ENCODE results near the gene TRAF2. TPM values are rescaled to one million over a fixed set of nuclear protein-coding genes. Genes with fewer than 3 reads are reported as not detected.

Gene TRAF2
- total RNA-seq, 1 experiment from 2014 or later, result 36.4 TPM

DNA sequence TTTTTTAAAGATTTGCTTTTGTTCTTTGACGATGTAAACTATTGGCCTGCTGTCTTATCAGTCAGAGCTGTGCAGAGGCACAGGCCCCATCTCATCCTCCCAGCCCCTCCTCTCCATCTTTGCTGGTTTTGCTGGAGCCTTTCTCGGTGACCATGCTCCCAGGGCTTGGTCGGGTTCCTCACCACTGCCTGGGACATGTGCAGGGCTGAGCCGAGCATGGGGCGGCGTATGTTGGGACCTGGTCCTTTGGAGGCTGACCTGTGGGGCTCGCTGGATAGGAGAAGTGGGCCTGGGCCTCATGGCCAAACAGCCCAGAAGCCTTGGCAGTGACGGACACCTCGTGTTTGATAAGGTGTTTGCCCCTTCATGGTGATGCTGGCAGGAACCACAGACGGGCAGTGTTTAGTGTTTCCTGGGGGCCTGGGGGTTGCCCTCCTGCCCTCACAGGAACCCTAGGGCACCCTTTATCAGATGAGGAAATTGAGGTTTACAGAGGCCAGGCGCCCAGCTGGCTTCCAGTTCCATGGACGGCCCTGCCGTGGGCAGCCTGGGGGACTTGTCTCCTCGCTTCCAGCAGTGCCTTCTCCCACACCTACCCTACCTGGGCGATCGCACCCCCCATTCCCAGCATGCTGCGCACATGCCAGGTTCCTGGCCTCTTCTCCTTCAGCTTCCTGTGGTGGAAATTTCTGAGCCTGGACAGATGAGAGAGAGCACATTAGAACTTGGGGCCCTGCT is 27.6 kb downstream of the TRAF2 start:
- no peak for DNase-seq (ENCODE audit: low spot score)

DNA sequence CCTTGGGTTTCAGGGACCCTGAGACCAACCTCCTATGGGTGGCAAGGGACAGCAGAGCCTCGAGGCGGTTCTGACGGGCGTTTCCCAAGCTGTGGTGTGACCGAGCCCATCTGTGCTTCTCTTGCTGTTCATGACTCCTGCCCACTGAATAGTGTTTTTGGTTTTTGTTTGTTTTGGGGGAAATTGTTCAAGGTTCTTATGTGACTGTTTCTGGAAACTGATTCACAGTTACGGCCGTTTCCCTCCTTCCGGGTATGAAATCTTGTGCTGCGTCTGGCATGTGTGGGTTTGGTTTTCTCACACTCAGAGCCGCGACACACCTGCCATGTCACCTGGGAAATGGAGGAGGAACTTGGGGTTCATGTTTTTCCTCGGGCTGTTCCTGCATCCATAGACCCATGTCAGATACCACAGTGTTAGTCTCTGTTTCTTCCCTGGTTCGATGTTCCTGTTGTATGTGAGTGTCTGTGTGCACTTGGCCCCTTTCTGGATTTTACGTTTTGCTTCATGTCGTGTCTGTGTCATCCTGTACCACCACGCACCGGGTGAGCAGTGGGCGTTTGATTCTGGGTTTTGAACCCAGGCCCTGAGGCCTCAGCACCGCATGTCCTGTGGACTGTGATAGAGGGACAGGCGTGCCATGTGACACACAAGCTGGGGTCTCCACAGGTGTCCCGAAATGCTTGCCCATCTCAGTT is 29.5 kb downstream of the TRAF2 start:
- no peak for DNase-seq (ENCODE audit: low spot score)

DNA sequence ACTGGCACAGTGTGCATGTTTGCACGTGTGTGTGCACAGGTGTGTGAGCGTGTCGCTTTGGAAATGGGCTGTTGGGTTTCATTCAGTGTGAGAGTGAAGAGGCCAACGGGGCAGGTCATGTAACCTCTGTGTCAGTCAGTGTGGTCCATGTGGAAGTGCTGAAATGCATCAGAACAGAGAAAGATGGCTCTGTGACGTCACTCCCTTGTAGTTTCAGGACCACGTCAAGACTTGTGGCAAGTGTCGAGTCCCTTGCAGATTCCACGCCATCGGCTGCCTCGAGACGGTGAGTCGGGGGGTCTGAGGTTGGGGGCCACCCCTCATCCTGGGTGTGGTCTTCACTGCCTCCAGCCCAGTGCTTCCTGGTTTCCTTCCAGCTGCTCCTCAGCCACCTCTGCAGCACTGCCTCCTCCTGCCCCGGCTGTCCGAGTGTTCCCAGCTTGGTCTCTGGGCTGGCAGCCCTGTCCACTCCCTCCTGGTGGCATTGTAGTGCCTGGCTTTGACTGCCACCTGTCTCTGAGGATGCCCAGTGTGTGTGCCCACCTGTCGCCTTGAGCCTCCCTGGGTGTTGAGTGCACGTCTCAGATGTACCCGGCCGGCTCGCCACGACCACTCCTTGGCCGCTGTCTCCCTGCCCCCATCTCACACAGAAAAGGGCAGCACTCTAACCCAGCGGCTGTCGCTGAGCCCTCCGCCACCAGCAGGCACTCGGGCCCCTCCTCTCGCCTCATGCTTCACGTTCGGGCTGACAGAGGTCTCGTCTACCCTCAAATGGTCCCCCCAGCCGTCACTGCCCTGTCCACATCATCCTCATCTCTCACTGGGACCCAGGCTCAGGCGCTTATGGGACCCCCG is 30.2 kb downstream of the TRAF2 start:
- DNase-seq (ENCODE audit: low spot score), result no peak

DNA sequence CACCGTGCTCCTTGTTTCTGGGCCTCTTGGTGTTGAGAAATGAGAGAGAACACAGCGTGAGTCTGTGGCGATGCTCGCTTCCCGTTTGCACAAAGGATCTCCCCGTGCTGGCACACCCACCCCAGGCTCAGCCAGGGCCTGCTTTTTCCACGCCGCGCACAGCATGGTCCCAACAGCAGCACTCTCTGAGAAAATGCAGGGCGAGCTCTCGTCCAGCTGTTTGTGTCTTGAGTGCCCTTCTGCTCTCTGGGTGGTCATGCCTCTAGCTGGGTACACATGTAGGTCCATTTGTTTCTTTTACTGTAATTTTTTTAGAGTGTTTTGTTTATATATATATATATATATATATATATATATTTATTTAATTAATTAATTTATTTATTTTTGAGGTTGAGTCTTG is 31.6 kb downstream of the TRAF2 start:
- DNase-seq (ENCODE audit: low spot score), result no peak

DNA sequence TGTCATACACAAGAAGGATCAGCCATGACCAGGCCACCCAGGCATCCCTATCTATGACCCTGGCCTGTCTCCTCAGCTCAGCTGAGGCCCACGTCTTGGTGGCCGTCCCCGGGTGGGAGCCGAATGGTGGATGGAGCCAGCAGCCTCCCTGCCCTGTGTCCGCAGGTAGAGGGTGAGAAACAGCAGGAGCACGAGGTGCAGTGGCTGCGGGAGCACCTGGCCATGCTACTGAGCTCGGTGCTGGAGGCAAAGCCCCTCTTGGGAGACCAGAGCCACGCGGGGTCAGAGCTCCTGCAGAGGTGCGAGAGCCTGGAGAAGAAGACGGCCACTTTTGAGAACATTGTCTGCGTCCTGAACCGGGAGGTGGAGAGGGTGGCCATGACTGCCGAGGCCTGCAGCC is 33.8 kb downstream of the TRAF2 start:
- no peak for DNase-seq (ENCODE audit: low spot score)

DNA sequence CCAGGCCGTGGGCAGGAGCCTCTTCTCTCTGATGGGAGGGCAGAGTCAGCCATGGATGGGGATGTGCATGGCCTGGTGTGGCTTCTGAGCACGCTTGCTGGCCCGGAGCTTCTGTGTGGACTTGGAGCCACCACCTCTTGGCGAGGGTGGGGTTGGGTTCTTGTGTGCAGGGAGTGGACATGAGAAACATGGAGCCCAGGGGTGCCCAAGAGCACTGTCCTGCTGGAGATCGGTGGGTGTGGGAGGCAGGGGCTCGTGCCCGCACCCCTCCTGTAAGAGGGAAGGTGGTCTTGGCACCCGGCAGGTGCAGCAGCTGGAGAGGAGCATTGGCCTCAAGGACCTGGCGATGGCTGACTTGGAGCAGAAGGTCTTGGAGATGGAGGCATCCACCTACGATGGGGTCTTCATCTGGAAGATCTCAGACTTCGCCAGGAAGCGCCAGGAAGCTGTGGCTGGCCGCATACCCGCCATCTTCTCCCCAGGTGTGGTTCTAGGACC is 34.5 kb downstream of the TRAF2 start:
- no peak for DNase-seq (ENCODE audit: low spot score)

DNA sequence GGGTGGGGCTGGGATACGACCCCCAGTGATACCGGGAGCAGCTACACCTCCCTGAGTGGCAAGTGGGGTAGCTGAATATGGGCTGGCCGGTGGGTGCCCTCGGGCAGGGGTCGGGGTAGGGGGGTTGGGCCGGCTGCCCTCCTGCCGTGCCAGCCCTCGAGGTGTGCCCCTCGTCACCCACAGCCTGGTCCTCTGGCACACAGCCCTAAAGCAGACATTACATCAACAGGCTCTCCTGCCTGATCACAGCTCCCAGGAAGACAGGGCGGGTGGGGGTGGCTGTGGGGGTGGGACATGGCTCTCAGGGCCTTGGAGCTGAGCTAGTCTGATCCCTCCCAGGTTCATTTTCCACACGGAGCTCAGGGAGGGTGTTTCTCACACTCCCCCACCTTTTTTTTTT is 35.0 kb downstream of the TRAF2 start:
- DNase-seq (ENCODE audit: low spot score), result no peak

DNA sequence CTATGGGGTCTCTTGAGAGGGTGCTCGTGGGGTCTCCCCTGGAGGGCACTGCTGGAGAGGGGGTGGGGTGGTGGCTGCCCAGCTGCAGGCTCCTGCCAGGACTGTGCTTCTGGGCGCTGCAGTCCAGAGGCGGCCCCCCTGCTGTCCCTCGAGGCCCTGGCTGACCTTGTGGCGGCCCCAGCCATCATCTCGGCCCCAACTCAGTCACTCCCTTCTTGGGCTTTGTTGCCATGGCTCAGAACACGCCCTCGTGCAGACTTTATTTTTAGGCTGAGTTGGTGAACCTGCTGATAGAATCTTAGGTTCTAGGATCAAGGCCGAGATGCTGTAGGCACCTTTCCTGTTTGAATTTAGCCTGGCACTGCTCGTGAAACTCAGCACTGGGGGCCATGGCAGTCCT is 35.4 kb downstream of the TRAF2 start:
- DNase-seq (ENCODE audit: low spot score), result no peak

DNA sequence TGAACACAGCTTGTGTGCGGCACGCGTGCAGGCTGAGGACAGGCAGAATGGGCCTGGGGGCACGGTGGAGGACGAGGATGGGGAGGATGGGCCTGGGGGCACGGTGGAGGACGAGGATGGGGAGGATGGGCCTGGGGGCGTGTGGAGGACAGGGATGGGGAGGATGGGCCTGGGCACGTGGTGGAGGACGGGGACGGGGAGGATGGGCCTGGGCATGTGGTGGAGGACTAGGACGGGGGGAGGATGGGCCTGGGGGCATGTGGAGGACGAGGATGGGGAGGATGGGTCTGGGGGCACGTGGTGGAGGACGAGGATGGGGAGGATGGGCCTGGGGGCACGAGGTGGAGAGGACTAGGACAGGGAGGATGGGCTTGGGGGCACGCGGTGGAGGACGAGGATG is 36.2 kb downstream of the TRAF2 start:
- DNase-seq (ENCODE audit: low spot score), result no peak

DNA sequence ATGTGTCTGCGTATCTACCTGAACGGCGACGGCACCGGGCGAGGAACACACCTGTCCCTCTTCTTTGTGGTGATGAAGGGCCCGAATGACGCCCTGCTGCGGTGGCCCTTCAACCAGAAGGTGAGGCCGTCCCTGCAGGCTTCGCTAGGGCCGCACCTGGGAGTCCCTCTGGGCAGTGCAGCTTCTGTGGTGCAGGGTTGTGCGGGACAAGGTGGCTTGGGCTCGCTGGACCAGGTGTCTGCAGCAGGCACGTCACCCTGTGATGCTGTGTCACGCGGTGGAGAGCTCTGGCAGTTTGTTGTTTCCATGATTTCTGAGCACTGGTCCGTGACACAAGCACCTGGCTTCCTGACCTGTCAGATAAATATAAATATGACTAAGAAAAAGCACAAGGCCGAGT is 37.6 kb downstream of the TRAF2 start:
- no peak for DNase-seq (ENCODE audit: low spot score)

DNA sequence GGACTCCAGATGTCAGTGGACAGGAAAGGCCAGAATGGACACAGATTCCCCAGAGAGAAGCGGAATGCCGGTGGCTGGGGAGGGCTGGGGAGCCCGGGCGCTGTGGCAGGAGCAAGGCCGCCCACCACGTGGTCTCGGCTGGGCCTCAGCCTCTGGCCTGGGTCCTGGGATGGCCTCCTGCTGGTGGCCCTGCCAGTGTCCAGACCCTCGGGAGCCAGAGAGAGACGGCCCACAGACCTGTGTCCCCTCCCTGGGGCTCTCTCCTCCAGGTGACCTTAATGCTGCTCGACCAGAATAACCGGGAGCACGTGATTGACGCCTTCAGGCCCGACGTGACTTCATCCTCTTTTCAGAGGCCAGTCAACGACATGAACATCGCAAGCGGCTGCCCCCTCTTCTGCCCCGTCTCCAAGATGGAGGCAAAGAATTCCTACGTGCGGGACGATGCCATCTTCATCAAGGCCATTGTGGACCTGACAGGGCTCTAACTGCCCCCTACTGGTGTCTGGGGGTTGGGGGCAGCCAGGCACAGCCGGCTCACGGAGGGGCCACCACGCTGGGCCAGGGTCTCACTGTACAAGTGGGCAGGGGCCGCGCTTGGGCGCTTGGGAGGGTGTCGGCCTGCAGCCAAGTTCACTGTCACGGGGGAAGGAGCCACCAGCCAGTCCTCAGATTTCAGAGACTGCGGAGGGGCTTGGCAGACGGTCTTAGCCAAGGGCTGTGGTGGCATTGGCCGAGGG is 39.3 kb downstream of the TRAF2 start:
- DNase-seq (ENCODE audit: low spot score), result no peak

DNA sequence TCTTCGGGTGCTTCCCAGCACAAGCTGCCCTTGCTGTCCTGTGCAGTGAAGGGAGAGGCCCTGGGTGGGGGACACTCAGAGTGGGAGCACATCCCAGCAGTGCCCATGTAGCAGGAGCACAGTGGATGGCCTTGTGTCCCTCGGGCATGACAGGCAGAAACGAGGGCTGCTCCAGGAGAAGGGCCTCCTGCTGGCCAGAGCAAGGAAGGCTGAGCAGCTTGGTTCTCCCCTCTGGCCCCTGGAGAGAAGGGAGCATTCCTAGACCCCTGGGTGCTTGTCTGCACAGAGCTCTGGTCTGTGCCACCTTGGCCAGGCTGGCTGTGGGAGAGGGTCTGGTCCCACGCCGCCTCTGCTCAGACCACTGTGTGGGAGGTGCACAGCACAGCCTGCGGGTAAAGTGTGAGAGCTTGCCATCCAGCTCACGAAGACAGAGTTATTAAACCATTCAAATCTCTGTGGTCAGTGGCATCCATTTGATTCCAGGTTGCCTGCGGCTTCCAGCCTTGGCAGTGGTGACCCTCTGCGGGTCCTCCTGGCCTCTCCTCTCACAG is 39.9 kb downstream of the TRAF2 start:
- no peak for DNase-seq (ENCODE audit: low spot score)

DNA sequence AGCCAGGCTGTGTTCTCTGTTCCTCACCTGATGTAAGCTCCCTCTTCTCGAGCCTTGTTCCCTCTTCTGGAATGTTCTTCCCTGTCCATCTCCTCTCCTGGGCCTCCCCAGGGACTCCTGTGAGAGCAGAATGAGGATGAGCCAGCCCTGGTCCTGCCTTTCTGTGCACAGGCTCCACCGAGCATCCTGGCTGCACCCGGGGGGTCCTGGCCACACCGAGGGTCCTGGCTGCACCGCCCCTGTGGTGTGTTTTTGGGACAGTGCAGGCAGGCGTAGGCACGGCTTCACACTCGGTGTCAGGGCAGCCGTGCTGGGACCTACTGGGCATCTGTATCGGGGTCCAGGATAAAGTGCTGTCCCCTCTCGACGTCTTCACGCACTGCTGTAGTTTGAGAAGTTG is 40.4 kb downstream of the TRAF2 start:
- no peak for DNase-seq (ENCODE audit: low spot score)

DNA sequence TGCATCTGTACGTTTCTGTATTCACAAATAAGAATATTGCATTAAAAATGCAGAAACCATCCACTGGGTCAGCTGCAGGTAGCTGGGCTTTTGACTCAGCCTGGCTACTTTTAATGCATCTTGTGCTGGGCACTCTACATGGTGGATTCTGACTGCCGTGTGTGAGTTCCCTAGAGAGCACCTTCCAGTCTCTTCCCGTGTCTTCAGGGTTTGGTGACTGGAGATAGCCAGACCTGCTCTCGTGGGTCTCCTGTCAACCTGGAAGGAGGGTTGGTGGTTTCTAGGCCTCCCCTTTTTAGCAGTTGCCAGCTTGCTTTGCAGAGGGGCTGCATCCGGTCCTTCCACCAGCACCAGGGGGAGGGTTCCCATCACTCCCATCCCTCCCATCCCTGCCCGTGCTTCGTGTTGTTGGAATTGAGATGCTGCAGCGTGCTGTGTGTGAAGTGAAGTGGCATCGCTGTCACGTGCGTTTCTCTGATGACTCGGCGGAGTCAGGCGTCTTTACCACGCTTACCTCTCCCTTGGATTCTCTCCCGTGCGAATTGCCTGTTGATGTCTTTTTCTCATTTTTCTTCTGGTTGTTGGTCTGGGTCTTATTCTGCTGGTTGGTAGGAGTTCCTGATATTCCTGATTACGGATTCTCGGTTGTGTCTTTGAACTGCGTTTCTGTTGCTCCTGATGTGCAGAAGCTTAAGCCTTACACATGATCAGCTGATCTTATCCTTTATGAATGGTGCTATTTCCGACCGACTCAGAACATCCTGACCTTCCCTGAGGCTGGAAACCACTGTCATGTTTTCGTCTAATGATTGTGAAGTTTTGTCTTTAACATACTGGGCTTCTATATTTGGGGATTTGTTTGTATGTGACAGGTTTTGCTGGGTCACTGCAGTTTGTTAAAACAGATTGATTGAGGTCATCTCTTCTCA is 41.3 kb downstream of the TRAF2 start:
- DNase-seq (ENCODE audit: low spot score), result no peak

DNA sequence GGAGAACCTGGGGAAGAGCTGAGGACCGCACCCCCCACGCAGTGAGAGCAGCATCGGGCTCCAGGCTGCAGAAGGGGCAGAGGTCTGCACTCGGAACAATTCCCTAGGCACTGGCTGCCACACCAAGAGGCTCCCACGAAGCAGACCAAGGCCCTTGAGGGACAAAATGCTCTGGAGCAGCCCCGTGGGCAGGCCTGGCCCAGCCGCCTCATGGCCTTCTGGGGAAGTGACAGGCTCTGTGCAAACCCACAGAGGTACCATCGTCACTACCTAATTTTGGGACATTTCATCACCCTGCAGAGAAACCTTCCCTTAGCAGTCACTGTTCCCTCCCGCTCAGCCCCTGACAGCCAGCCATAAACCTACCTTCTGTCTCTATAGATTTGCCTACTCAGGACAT is 42.3 kb downstream of the TRAF2 start:
- no peak for DNase-seq (ENCODE audit: low spot score)

DNA sequence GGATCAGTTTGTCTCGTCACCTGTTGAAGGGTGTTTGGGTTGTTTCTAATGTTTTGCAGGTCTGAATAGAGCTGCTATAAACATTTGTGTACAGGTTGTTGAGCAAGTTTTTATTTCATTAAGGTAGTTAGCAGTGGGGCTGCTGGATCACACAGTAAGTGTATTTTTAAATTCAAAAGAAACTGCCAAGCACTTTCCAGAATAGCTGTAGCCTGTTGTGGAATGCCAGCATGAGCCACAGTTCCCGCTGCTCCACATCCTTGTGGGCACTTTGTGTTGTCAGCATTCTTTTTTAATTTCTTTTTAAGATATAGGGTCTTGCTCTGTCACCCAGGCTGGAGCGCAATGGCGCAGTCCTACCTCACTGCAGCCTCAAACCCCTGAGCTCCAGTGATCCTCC is 43.7 kb downstream of the TRAF2 start:
- no peak for DNase-seq (ENCODE audit: low spot score)

DNA sequence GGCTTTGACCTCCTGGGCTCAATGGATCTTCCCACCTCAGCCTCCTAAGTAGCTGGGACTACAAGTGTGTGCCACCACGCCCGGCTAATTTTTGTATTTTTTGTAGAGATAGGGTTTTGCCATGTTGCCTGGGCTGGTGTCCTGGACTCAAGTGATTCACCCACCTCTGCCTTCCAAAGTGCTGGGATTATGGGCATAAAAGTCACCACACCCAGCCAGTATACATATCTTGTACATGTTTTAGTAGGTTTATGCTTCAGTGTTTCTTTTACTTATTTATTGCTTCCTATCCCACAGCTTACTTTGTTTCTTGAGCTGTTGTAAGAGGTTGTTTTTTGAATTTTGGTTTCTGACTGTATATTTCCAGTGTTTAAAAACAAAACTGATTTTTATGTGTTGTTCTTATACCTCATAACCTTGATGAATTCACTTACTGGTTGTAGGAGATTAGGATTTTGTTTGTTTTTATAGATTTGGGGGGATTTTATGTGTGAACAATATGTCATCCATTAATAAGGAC is 45.4 kb downstream of the TRAF2 start:
- DNase-seq (ENCODE audit: low spot score), result no peak

DNA sequence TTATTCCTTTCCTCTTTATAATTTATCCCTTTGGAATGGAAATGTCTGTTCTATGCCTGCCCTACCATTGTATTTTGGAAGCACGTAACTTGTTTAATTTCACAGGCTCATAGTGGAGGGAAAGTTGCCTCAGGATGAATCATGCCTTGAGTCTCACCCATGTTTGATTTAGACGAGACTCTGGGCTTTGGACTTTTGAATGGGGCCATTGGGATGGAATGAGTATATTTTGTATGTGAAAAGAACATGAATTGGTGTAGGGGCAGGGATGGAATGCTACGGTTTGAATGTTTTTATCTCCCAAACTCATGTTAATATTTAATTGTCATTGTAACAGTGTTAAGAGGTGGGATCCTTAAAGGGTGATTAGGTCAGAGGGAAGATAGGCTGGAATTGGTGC is 48.0 kb downstream of the TRAF2 start:
- no peak for DNase-seq (ENCODE audit: low spot score)

DNA sequence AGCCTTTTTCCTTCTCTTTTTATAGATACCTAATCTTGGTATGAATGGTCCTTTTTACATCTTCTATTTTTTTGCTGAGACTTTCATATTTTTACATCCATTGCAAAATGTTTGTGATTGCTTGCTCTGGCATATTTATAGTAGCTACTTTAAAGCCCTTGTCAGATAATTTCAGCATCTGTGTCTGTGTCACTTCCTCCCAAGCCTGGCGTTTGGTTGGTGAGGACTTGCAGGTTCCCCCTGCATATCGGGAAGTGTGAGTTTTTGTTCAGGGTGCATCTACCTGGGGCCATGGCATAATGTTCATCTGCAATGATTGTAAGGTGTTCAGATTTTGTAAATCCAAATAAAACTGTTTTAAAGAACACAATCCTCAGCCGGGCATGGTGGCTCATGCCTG is 49.3 kb downstream of the TRAF2 start:
- no peak for DNase-seq (ENCODE audit: low spot score)

DNA sequence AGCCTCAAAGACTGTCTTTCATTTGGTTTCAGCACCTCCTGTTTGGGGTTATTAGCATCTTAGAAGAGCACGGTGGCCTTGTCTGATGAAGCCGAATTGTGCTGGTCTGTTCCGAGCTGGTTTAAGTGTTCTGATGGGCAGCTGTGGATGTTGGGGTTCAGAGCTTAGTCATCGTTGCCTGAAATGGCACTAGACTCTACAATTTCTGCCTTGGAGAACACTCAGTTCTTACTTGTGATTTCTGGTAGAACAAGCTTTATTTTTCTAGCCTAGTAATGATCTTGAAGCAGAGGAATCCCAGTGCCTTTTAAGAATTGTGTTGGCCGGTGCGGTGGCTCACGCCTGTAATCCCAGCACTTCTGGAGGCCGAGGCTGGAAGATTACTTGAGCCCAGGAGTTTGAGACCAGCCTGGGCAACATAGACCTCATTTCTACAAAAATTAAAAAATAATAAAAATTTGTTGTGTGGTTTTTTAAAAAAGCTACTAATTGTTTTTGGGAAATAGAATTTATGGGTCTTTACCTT is 50.4 kb downstream of the TRAF2 start:
- no peak for DNase-seq (ENCODE audit: low spot score)

All from HT-29 (cell line).